Neural progenitor cell (in vitro differentiated cells): Measurements from ENCODE around the gene MORN5. TPM values are rescaled to one million over a fixed set of nuclear protein-coding genes. Genes with fewer than 3 reads are reported as not detected.

Source experiments
- DNase-seq: peaks from one replicate; pipeline ENCODE4 v3.0.0-alpha.2; 2016; ENCODE audit warnings: low spot score
- H2AFZ ChIP-seq: fragments of 200-600 bp; sonication (generic); replicated peaks from 2 replicates; pipeline ENCODE4 v1.6.1; 2016; ENCODE audit warnings: antibody characterized with exemption
- H3F3A ChIP-seq: fragments of 200-600 bp; sonication (generic); 2 replicates; pipeline ENCODE4 v1.6.1; 2016; ENCODE audit warnings: antibody characterized with exemption, low read depth
- H3K27ac ChIP-seq: fragments of 200-600 bp; sonication (generic); 2 replicates; pipeline ENCODE4 v1.5.1; 2016; ENCODE audit warnings: mild to moderate bottlenecking
- H3K27me3 ChIP-seq: fragments of 200-600 bp; sonication (generic); 2 replicates; pipeline ENCODE4 v1.6.1; 2016; ENCODE audit warnings: mild to moderate bottlenecking, moderate library complexity
- H3K36me3 ChIP-seq: fragments of 200-600 bp; sonication (generic); 2 replicates; pipeline ENCODE4 v1.5.1; 2016
- H3K4me1 ChIP-seq: fragments of 200-600 bp; sonication (generic); 2 replicates; pipeline ENCODE4 v1.6.1; 2016; ENCODE audit warnings: mixed run types
- H3K4me2 ChIP-seq: fragments of 200-600 bp; sonication (generic); 2 replicates; pipeline ENCODE4 v1.6.1; 2016
- H3K4me3 ChIP-seq: fragments of 200-600 bp; sonication (generic); 2 replicates; pipeline ENCODE4 v1.5.1; 2016
- H3K79me2 ChIP-seq: fragments of 200-600 bp; sonication (generic); 2 replicates; pipeline ENCODE4 v1.6.1; 2016; ENCODE audit warnings: low read depth
- H3K9ac ChIP-seq: fragments of 200-600 bp; sonication (generic); 2 replicates; pipeline ENCODE4 v1.6.1; 2016
- H3K9me3 ChIP-seq: fragments of 200-600 bp; sonication (generic); 2 replicates; pipeline ENCODE4 v1.5.1; 2016; ENCODE audit warnings: low read depth
- H4K20me1 ChIP-seq: fragments of 200-600 bp; sonication (generic); 2 replicates; pipeline ENCODE4 v1.6.1; 2016; ENCODE audit warnings: low read depth
- H3K27ac Mint-ChIP-seq: 3 replicates; pipeline ENCODE4 v1.8.0; 2021; ENCODE audit warnings: mixed read lengths
- H3K27me3 Mint-ChIP-seq: 2 replicates; pipeline ENCODE4 v1.8.0; 2022; ENCODE audit warnings: low read depth, mild to moderate bottlenecking, inconsistent platforms, moderate library complexity, mixed read lengths; ENCODE audit not compliant: insufficient read depth
- H3K36me3 Mint-ChIP-seq: 3 replicates; pipeline ENCODE4 v1.8.0; 2021; ENCODE audit warnings: mixed read lengths
- H3K4me1 Mint-ChIP-seq: 3 replicates; pipeline ENCODE4 v1.8.0; 2021; ENCODE audit warnings: mixed read lengths
- H3K4me3 Mint-ChIP-seq: 3 replicates; pipeline ENCODE4 v1.8.0; 2021; ENCODE audit warnings: mild to moderate bottlenecking, moderate library complexity, mixed read lengths
- H3K9me3 Mint-ChIP-seq: 3 replicates; pipeline ENCODE4 v1.8.0; 2020; ENCODE audit warnings: mixed read lengths
- EZH2 ChIP-seq: fragments of 200-600 bp; sonication (generic); IDR thresholded peaks from 2 replicates; pipeline ENCODE4 v1.6.1; 2017; ENCODE audit warnings: antibody characterized with exemption, mild to moderate bottlenecking, moderate library complexity
- EZH2phosphoT487 ChIP-seq: fragments of 200-600 bp; sonication (generic); IDR thresholded peaks from 2 replicates; pipeline ENCODE4 v1.6.1; 2017; ENCODE audit warnings: antibody characterized with exemption
- total RNA-seq: library from RNA; depleted of rRNA; stranded (reverse); fragments of >200 nt; gene quantifications from 2 replicates; pipeline ENCODE4 v1.2.3, GENCODE V29; 2015; ENCODE audit warnings: low replicate concordance
- TF ChIP-seq, protein P1 (sequence below): fragments of 200-600 bp; sonication (generic); IDR thresholded peaks from 2 replicates; pipeline ENCODE4 v1.5.1; 2017; ENCODE audit warnings: antibody characterized with exemption, mild to moderate bottlenecking

MORN5 gene
- total RNA-seq, 1 donor from 2014 or later: 3.7 TPM

DNA sequence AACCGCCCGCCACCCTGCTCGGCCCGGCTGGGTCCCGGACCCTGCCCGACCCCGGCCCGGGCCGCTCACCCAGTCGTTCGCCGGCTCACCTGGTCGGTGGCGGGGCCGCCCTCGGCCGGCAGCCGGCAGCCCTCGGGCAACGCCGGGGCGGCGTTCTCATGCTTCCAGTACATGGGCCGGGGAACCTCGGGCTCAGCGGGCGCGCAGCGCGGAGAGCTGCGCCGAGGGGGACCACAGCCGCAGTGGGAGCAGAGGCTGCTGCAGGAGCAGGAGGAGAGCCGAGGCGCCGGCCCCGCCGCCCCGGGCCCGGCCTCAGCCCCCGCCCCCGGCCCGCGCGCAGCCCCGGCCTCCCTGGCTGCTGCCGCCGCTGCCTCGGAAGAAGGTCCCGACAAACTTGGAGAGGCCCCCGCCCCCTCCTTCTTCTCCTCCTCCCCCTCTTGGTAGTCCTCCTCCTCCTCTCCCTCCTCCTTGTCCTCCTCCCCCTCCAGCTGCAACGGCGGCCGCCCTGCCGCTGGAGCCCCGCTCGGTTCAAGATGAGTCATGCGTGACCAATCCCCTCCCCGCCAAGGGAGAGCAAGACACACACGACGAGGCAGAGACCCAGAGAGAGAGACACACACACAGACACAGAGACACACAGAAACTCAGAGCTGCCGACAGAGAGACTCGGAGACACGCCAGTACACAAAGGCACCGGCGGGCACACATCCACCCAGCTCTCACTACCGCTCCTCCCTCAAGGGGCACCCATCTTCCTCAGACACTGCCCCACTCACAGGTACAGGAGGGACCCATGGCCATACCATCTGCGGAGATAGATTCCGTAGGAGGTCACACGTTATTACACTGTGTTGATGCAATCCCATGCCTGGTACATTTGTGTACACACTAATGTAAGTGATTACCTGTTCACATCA, 69.1 kb downstream of the MORN5 start, which contains the start of gene LHX6:
TSS of gene LHX6 (minus strand) at position 390 of the 917 bp plus-strand sequence. CDS start at position 173, 217 bp downstream.
- no peak within 1 kb of the TSS for H2AFZ ChIP-seq

DNA sequence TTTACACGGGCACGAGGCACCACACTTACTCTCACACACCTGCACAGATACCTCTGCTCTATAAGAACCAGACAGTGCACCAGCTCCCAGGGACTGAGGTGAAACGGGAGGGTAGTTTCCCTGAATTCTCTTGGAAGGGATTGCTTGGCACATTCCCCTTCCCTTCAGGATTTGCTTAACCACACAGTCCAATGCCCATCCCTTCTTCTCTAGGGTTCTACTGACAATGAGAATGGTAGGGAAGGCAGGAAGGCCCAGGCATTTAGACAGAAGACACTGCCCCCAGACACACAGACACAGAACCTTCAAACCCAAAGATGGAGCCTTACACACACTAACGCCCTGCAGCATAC, 69.8 kb downstream of the MORN5 start:
- Histone ChIP-seq H3K27me3 (peaks cover 100% of the 10 kb centered on the region), H3K4me1 (peaks cover 16% of the 10 kb centered on the region), H2AFZ (no peak overlapping the region), H3F3A (peaks cover 9% of the 10 kb centered on the region), H3K36me3 (no peaks in the 10 kb centered on the region), H3K4me2 (no peak overlapping the region), H3K79me2 (no peaks in the 10 kb centered on the region), H3K9ac (no peak overlapping the region), H4K20me1 (peaks cover 51% of the 10 kb centered on the region), H3K4me3 (no peak overlapping the region), H3K9me3 (no peaks in the 10 kb centered on the region), H3K27ac (no peak overlapping the region)
- peak; percentile 55 for TF ChIP-seq EZH2phosphoT487
- peak; percentile 33 for TF ChIP-seq EZH2
- TF ChIP-seq, protein P1, sequence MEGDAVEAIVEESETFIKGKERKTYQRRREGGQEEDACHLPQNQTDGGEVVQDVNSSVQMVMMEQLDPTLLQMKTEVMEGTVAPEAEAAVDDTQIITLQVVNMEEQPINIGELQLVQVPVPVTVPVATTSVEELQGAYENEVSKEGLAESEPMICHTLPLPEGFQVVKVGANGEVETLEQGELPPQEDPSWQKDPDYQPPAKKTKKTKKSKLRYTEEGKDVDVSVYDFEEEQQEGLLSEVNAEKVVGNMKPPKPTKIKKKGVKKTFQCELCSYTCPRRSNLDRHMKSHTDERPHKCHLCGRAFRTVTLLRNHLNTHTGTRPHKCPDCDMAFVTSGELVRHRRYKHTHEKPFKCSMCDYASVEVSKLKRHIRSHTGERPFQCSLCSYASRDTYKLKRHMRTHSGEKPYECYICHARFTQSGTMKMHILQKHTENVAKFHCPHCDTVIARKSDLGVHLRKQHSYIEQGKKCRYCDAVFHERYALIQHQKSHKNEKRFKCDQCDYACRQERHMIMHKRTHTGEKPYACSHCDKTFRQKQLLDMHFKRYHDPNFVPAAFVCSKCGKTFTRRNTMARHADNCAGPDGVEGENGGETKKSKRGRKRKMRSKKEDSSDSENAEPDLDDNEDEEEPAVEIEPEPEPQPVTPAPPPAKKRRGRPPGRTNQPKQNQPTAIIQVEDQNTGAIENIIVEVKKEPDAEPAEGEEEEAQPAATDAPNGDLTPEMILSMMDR: no peak
- Mint-ChIP-seq H3K27ac (no peak overlapping the region), H3K27me3 (peaks cover 41% of the 10 kb centered on the region), H3K36me3 (no peaks in the 10 kb centered on the region), H3K4me1 (peaks cover 19% of the 10 kb centered on the region), H3K4me3 (no peak overlapping the region), H3K9me3 (peaks cover 9% of the 10 kb centered on the region)
- DNase-seq: no peak

More for the DNA sequence above, 69.1 kb downstream of the MORN5 start, which contains the start of gene LHX6:
- DNase-seq: peak; percentile 68
- no peaks in the 10 kb centered on the region for H3K79me2 ChIP-seq
- H3K27ac ChIP-seq: no peak within 1 kb of the TSS
- peaks cover 20% of the 10 kb centered on the region for H3K4me1 Mint-ChIP-seq
- H3K4me1 ChIP-seq: peaks cover 16% of the 10 kb centered on the region
- H3K36me3 ChIP-seq: no peaks in the 10 kb centered on the region
- H3K36me3 Mint-ChIP-seq: no peaks in the 10 kb centered on the region
- no peak within 1 kb of the TSS for H3K9ac ChIP-seq
- H3K9me3 Mint-ChIP-seq: peaks cover 10% of the 10 kb centered on the region
- H3K9me3 ChIP-seq: no peaks in the 10 kb centered on the region
- H3K27ac Mint-ChIP-seq: no peak within 1 kb of the TSS
- peaks cover 51% of the 10 kb centered on the region for H4K20me1 ChIP-seq
- H3K4me3 Mint-ChIP-seq: peak within 1 kb of the TSS; percentile 77
- TF ChIP-seq EZH2phosphoT487: peak; percentile 19
- TF ChIP-seq, protein P1: no peak
- TF ChIP-seq EZH2: peak; percentile 86
- peaks cover 100% of the 10 kb centered on the region for H3K27me3 ChIP-seq
- peak within 1 kb of the TSS; percentile 95 for H3K4me2 ChIP-seq
- peaks cover 9% of the 10 kb centered on the region for H3F3A ChIP-seq
- peaks cover 47% of the 10 kb centered on the region for H3K27me3 Mint-ChIP-seq
- peak within 1 kb of the TSS; percentile 54 for H3K4me3 ChIP-seq

DNA sequence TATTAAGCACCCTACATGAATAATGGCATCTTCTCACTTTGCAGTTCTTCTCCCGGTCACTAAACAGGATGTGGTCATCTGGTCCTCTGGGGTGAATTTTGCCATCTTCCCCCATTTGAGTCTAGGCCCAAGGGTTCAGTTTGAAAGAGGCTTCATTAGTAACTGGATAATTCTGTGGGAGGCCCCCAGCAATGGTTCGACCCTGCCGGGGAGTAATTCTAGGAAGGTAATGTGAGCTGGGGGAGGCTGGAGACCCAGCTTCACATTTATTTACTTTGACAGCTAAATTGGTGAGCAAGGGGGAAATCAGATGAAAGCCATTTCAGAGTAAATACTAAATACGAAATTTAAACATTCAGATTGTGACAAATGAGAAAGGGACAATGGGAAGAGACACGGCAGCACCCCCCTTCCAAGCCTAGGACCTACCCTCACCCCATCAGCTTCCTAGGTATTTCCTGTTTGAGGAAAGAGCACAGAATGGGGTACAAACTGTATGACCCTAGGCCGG, 73.1 kb downstream of the MORN5 start:
- Mint-ChIP-seq H3K4me3 (no peak overlapping the region), H3K36me3 (no peaks in the 10 kb centered on the region), H3K27ac (no peak overlapping the region), H3K27me3 (peaks cover 12% of the 10 kb centered on the region), H3K9me3 (no peaks in the 10 kb centered on the region), H3K4me1 (no peaks in the 10 kb centered on the region)
- no peak overlapping the region for H3K4me3 ChIP-seq
- no peak overlapping the region for H2AFZ ChIP-seq
- peaks cover 20% of the 10 kb centered on the region for H4K20me1 ChIP-seq
- H3F3A ChIP-seq: peaks cover 6% of the 10 kb centered on the region
- no peaks in the 10 kb centered on the region for H3K79me2 ChIP-seq
- H3K9ac ChIP-seq: no peak overlapping the region
- H3K27ac ChIP-seq: no peak overlapping the region
- no peak overlapping the region for H3K4me2 ChIP-seq
- no peak for DNase-seq
- peaks cover 88% of the 10 kb centered on the region for H3K27me3 ChIP-seq
- H3K4me1 ChIP-seq: peaks cover 7% of the 10 kb centered on the region
- H3K36me3 ChIP-seq: no peaks in the 10 kb centered on the region
- no peak for TF ChIP-seq EZH2
- TF ChIP-seq EZH2phosphoT487: no peak
- TF ChIP-seq, protein P1: no peak
- H3K9me3 ChIP-seq: no peaks in the 10 kb centered on the region
